K562 (cell line): Measurements from ENCODE around the gene PIK3CA. TPM values are rescaled to one million over a fixed set of nuclear protein-coding genes. Genes with fewer than 3 reads are reported as not detected.
A peak's percentile ranks its signal among the peaks of the same experiment; 100 is the strongest.

Experiments
- ATAC-seq: fragments of 200-7000 bp; cut with Tn5 transposase; 3 replicates; pipeline ENCODE4 v1.9.1; 2020; ENCODE audit warnings: moderate library complexity
- BruUV-seq: library from RNA; stranded (reverse); fragments of 400-500 nt; replicated peaks from 2 replicates; lab custom pipeline; 2021; lab: Mats Ljungman, UMichigan
- CTCF ChIA-PET: fragments of 300-600 bp; formaldehyde crosslinking; extraction: SDS; loops from one replicate; lab custom pipeline; 2021; ENCODE audit warnings: low intra/inter-chr PET ratio; lab: Yijun Ruan, JAX
- POLR2A ChIA-PET: fragments of 300-600, 350-650 bp; sonication (Branson Sonifier 250); formaldehyde crosslinking; extraction: SDS; loops from one replicate; lab custom pipeline; 2021; ENCODE audit warnings: antibody characterized with exemption, inconsistent platforms; lab: Yijun Ruan, JAX
- DNase-seq, 4 experiments: peaks; one replicate each; pipeline versions ENCODE4 v3.0.0 to v3.0.0-alpha.2; 2011 to 2018; ENCODE audit warnings: low spot score in 3 of 4, mixed read lengths in 3 of 4; ENCODE audit errors: extremely low read depth in 1 of 4
- FAIRE-seq: peaks from 2 replicates; lab custom pipeline; 2011; peaks lifted over from hg19 to GRCh38; lab: Jason Lieb, UNC
- H2AFZ ChIP-seq: 2 replicates; pipeline ENCODE4 v1.6.0; 2011; ENCODE audit warnings: low read depth, low read length, control low read depth, inconsistent platforms
- H3K27ac ChIP-seq: fragments of 200-600 bp; 3 replicates; pipeline ENCODE4 v1.8.0; 2011; ENCODE audit warnings: low read depth, mild to moderate bottlenecking, control low read depth, inconsistent platforms, low read length, moderate library complexity, mixed read lengths; ENCODE audit errors: extremely low read depth
- H3K27me3 ChIP-seq, 2 experiments: fragments of 300-600 bp in 1 of 2; 2 replicates in 1 of 2; 3 replicates in 1 of 2; pipeline versions ENCODE4 v1.6.0 to v1.8.0; 2011; ENCODE audit warnings: inconsistent platforms in 2 of 2, low read length in 2 of 2, mild to moderate bottlenecking in 1 of 2, mixed read lengths in 1 of 2, moderate library complexity in 1 of 2; ENCODE audit not compliant: control insufficient read depth in 2 of 2, insufficient read depth in 2 of 2
- H3K36me3 ChIP-seq: fragments of 300-600 bp; 3 replicates; pipeline ENCODE4 v1.8.0; 2011; ENCODE audit warnings: mild to moderate bottlenecking, low read length, inconsistent platforms; ENCODE audit not compliant: control insufficient read depth, insufficient read depth
- H3K4me1 ChIP-seq, 2 experiments: fragments of 200-600 bp in 1 of 2; replicated peaks in 1 of 2; 2 replicates in 1 of 2; 3 replicates in 1 of 2; pipeline versions ENCODE4 v1.5.1 to v1.8.0; 2011; ENCODE audit warnings: inconsistent platforms in 2 of 2, low read length in 2 of 2, mild to moderate bottlenecking in 1 of 2, mixed read lengths in 1 of 2, moderate library complexity in 1 of 2; ENCODE audit not compliant: control insufficient read depth in 2 of 2, insufficient read depth in 2 of 2
- H3K4me2 ChIP-seq: 2 replicates; pipeline ENCODE4 v1.6.1; 2011; ENCODE audit warnings: low read length, control low read depth, inconsistent platforms, mixed read lengths; ENCODE audit not compliant: insufficient read depth
- H3K4me3 ChIP-seq: fragments of 200-600 bp; sonication (generic), shearing (Covaris generic); 2 replicates; pipeline ENCODE4 v1.5.1; 2016; ENCODE audit warnings: control low read depth, inconsistent platforms
- H3K79me2 ChIP-seq: fragments of 200-600 bp; 3 replicates; pipeline ENCODE4 v1.8.0; 2011; ENCODE audit warnings: low read length, inconsistent platforms; ENCODE audit not compliant: control insufficient read depth, insufficient read depth
- H3K9ac ChIP-seq, 2 experiments: 2 replicates each; pipeline versions ENCODE4 v1.6.0 to v1.6.1; 2011; ENCODE audit warnings: low read depth in 2 of 2, low read length in 2 of 2, control low read depth in 1 of 2, inconsistent platforms in 1 of 2, mild to moderate bottlenecking in 1 of 2, mixed read lengths in 1 of 2; ENCODE audit not compliant: insufficient read depth in 1 of 2
- H3K9me1 ChIP-seq: one replicate; pipeline ENCODE4 v1.6.0; 2011; ENCODE audit warnings: inconsistent platforms, mild to moderate bottlenecking, low read length, moderate library complexity; ENCODE audit not compliant: control insufficient read depth, insufficient read depth
- H3K9me3 ChIP-seq: replicated peaks from 2 replicates; pipeline ENCODE4 v1.5.1; 2011; ENCODE audit warnings: low read depth, low read length, inconsistent platforms; ENCODE audit not compliant: control insufficient read depth, insufficient read depth
- H4K20me1 ChIP-seq: replicated peaks from 2 replicates; pipeline ENCODE4 v1.6.1; 2011; ENCODE audit warnings: low read length, inconsistent platforms, mixed read lengths; ENCODE audit not compliant: control insufficient read depth, insufficient read depth
- DMBX1 ChIP-seq: fragments of 250-450 bp; sonication (Bioruptor Pico); IDR thresholded peaks from 2 replicates; pipeline ENCODE4 v1.8.0; 2022; ENCODE audit warnings: inconsistent platforms, mild to moderate bottlenecking, moderate library complexity, borderline replicate concordance
- HDAC3 ChIP-seq: fragments of 450-650 bp; IDR thresholded peaks from 2 replicates; pipeline ENCODE4 v1.6.1; 2018; ENCODE audit warnings: borderline replicate concordance, mild to moderate bottlenecking, moderate library complexity; ENCODE audit not compliant: partially characterized antibody
- NFRKB ChIP-seq: fragments of 450-650 bp; IDR thresholded peaks from 2 replicates; pipeline ENCODE4 v1.6.1; 2016; ENCODE audit warnings: low read depth
- POLR2AphosphoS5 ChIP-seq: IDR thresholded peaks from 2 replicates; pipeline ENCODE4 v1.6.1; 2011; ENCODE audit warnings: mild to moderate bottlenecking, low read depth, low read length, moderate library complexity; ENCODE audit not compliant: control insufficient read depth, insufficient read depth
- PRMT5 ChIP-seq: sonication (generic); formaldehyde crosslinking; IDR thresholded peaks from 2 replicates; pipeline ENCODE4 v1.5.0; 2020; ENCODE audit warnings: missing genetic modification reagents
- PRPF4 ChIP-seq: fragments of 200-400 bp; formaldehyde crosslinking; IDR thresholded peaks from one replicate; pipeline ENCODE4 v1.6.1; 2017; ENCODE audit warnings: low read length, low read depth, mild to moderate bottlenecking; ENCODE audit not compliant: insufficient read depth, poor library complexity, severe bottlenecking
- RAD51 ChIP-seq: fragments of 450-650 bp; IDR thresholded peaks from 2 replicates; pipeline ENCODE4 v1.7.1; 2016; ENCODE audit warnings: low read depth, mild to moderate bottlenecking, borderline replicate concordance
- SMAD4 ChIP-seq: fragments of 250-450 bp; sonication (Bioruptor Pico); conservative IDR thresholded peaks from 2 replicates; pipeline ENCODE4 v1.8.0; 2021; ENCODE audit warnings: inconsistent platforms, mild to moderate bottlenecking, moderate library complexity
- SPI1 ChIP-seq: IDR thresholded peaks from 2 replicates; pipeline ENCODE4 v1.6.1; 2011; ENCODE audit warnings: low read depth, low read length, control low read depth, borderline replicate concordance
- TEAD1 ChIP-seq, 2 experiments: fragments of 450-650 bp in 1 of 2; sonication (generic) in 1 of 2; formaldehyde crosslinking; IDR thresholded peaks; 2 replicates each; pipeline versions ENCODE4 v1.4.0 to v1.8.0; 2020 to 2022; ENCODE audit warnings: mild to moderate bottlenecking in 2 of 2, missing genetic modification reagents in 1 of 2
- UBTF ChIP-seq, 2 experiments: IDR thresholded peaks; 2 replicates each; pipeline ENCODE4 v1.6.1; 2012; ENCODE audit warnings: improper control_type of control experiment in 2 of 2, low read depth in 2 of 2, low read length in 2 of 2, borderline replicate concordance in 1 of 2
- ZNF592 ChIP-seq: fragments of 450-650 bp; IDR thresholded peaks from 2 replicates; pipeline ENCODE4 v1.6.1; 2017; ENCODE audit warnings: antibody characterized with exemption, mild to moderate bottlenecking
- WGBS: fragments of 100-300 bp; shearing (Covaris generic); methylation state at CpG from one replicate; pipeline ENCODE4 v1.1.6; 2016; ENCODE audit warnings: low coverage, mixed read lengths; ENCODE audit not compliant: insufficient coverage; ENCODE audit errors: missing lambda C conversion rate; 5-methylcytosine and 5-hydroxymethylcytosine counted together
- in situ Hi-C: fragments of 300-500 bp; cut with MboI; formaldehyde crosslinking; loops from 4 replicates; pipeline ENCODE4 v1.15.0; 2018; ENCODE audit warnings: inconsistent platforms, mixed read lengths
- intact Hi-C: fragments of 100-400 bp; cut with micrococcal nuclease; formaldehyde crosslinking; loops from 2 replicates; pipeline ENCODE4 v1.14.2; 2022
- polyA plus RNA-seq, 8 experiments: library from polyadenylated mRNA; depleted of rRNA in 4 of 8; stranded (reverse) in 5 of 8; unstranded in 3 of 8; fragments of >200 nt; fragmentation: Nextera tagmentation in 2 of 8; fragmentation: Illumina TruSeq in 1 of 8; extraction: Ambion mirVana in 2 of 8; extraction: Trizol in 1 of 8; gene quantifications; 2 replicates each; pipeline versions ENCODE4 v1.2.1 to v1.2.3, GENCODE V29; 2011 to 2014; ENCODE audit warnings: inconsistent platforms in 1 of 8, missing spikeins in 1 of 8
- total RNA-seq, 7 experiments: library from RNA; depleted of rRNA in 6 of 7; stranded (reverse); fragments of >200 nt in 6 of 7; fragmentation: Illumina TruSeq in 2 of 7; extraction: Trizol in 2 of 7; gene quantifications; 2 replicates each; pipeline versions ENCODE4 v1.2.1 to v1.2.3, GENCODE V29; 2011 to 2021; ENCODE audit warnings: low replicate concordance in 1 of 7

The PIK3CA gene
- total and polyA plus RNA-seq, 9 of the 15 experiments (the other 6 are each of a cell fraction or from before 2014, with no cell fraction given), result 3.8 to 19.4 (median 10.8) TPM

DNA sequence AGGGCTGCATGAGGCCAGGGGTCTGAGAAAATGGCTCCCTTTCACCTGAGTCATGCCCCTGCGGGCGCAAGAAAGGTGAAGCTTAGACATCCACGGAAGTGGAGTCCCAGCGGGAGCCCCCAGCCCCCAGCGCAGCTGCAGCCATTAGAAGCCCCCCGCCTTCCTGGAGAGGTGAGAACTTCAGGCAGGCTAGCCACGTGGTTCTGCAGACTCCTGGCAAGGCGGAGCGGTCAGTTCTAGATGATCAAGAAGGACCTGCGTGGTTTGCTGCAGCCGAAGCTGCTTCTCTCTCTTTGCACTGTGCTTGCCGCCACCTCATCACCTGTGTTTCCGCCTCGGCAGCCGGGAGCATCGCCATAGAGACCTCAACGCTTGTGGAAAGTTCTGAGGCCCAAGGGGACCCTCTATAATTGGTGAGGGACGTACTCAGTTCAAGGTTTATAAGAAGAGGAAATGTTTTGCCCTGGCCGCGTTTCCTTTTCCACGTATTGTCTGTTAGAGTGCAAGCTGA lies 118.6 kb downstream of the PIK3CA start (continued):
- TF ChIP-seq ZNF592 (peak; percentile 82), DMBX1 (CRISPR knock-in tag) (peak; percentile 49; the same call in 1 of the 2 replicates), SMAD4 (0 out of 2 replicates have a peak, but pooled peaks have one; percentile 44), RAD51 (no peak)

- POLR2A ChIA-PET, result interaction anchor here (1.6 to 1.8 kb wide), 2 partner anchors 10 to 12 kb away, joined by 4 to 5 read pairs; no protein-coding TSS in a partner anchor
- no peaks in the 10 kb centered on the region for H4K20me1 ChIP-seq
- H3K4me3 ChIP-seq, result no peak overlapping the region; the same call in 1 of the 2 replicates
- WGBS, result 5% methylated on average over 4 of the region's 4 CpGs
- peak overlapping the region; percentile 98 for H2AFZ ChIP-seq
- FAIRE-seq (peak; percentile 74), ATAC-seq (peak; percentile 53), DNase-seq (peak in 3 of 4 experiments; percentile 33 to 77 (median 60))
- intact Hi-C loops, result no loop called here
- in situ Hi-C loops, result no loop called here
- no peaks in the 10 kb centered on the region for H3K36me3 ChIP-seq
- H3K9me3 ChIP-seq, result no peaks in the 10 kb centered on the region
- peaks cover 26 to 46% of the 10 kb centered on the region in 2 experiments for H3K4me1 ChIP-seq
- H3K27ac ChIP-seq, result peak overlapping the region; percentile 82
- H3K4me2 ChIP-seq, result peak overlapping the region; percentile 74
- H3K79me2 ChIP-seq, result no peaks in the 10 kb centered on the region
- BruUV-seq, result no TSS peak
- CTCF ChIA-PET, result no interaction called here
- H3K9ac ChIP-seq, result peak overlapping the region; percentile 40 to 55; a peak in 3 of 4 replicates
- H3K9me1 ChIP-seq, result no peaks in the 10 kb centered on the region
- no peaks in the 10 kb centered on the region for H3K27me3 ChIP-seq
- TF ChIP-seq UBTF (IDR thresholded peaks at IDR 0.05; ENCODE audit: borderline replicate concordance in 1 of 2, low read depth in 2 of 2, low read length in 2 of 2) (0 out of 4 replicates have a peak, but pooled peaks of 1 of the 2 experiments have one; percentile 16), SPI1 (no peak), TEAD1 (CRISPR knock-in tag; IDR thresholded peaks at IDR 0.05) (no peak), POLR2AphosphoS5 (peak; percentile 33; the same call in 1 of the 2 replicates), PRPF4 (no peak), PRMT5 (CRISPR knock-in tag) (no peak), HDAC3 (no peak), NFRKB (peak; percentile 25; the same call in 1 of the 2 replicates)
These were observed 120.4 kb downstream of the PIK3CA start for GRCh38 chr3:179268400-179269051.
